ENCODE measurements around the gene PIP5K1B. TPM values are rescaled to one million over a fixed set of nuclear protein-coding genes. Genes with fewer than 3 reads are reported as not detected.

The PIP5K1B gene
- total RNA-seq, 4 donors from 2014 or later: 1.2 to 2.6 (median 2.0) TPM

- intact Hi-C loops (cut with DNase I; ENCODE audit: low total_unique reads) (no loop called here), in situ Hi-C loops (cut with MboI; ENCODE audit: low sequenced_read_pairs in 4 of 4) (no loop called here)
- Histone ChIP-seq H3K4me1 (peaks cover 0 to 12% of the 10 kb centered on the region in 2 donors), H3K27ac (no peak overlapping the region), H3K4me3 (no peak overlapping the region), H3K36me3 (no peaks in the 10 kb centered on the region), H3K9me3 (no peaks in the 10 kb centered on the region), H3K27me3 (no peaks in the 10 kb centered on the region)
- no peak for DNase-seq
- ATAC-seq: no peak
- TF ChIP-seq, protein P1, sequence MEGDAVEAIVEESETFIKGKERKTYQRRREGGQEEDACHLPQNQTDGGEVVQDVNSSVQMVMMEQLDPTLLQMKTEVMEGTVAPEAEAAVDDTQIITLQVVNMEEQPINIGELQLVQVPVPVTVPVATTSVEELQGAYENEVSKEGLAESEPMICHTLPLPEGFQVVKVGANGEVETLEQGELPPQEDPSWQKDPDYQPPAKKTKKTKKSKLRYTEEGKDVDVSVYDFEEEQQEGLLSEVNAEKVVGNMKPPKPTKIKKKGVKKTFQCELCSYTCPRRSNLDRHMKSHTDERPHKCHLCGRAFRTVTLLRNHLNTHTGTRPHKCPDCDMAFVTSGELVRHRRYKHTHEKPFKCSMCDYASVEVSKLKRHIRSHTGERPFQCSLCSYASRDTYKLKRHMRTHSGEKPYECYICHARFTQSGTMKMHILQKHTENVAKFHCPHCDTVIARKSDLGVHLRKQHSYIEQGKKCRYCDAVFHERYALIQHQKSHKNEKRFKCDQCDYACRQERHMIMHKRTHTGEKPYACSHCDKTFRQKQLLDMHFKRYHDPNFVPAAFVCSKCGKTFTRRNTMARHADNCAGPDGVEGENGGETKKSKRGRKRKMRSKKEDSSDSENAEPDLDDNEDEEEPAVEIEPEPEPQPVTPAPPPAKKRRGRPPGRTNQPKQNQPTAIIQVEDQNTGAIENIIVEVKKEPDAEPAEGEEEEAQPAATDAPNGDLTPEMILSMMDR (IDR thresholded peaks at IDR 0.05 in 4 of 5, conservative IDR thresholded peaks at IDR 0.05 in 1 of 5): no peak
These were observed 165.0 kb downstream of the PIP5K1B start for GRCh38 chr9:68870086-68870485.

DNA sequence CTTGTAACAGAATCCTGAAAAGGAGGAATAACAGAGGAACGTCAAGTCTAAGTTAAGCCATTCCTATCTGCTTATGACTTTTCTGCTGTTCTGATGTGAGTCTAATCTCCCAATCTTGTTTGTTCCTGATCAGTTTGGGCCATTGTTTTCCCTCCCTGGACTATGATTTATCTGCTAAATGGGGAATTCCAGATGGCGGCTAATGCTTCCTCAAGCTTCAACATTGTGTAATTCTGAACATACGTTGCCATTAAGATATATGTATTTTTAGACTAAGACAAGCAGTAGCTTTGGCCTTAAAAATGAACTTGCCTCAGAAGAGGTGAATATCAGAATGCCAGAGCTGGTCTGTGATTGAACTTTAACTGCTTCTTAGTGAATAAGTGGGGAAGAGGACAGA lies 166.2 kb downstream of the PIP5K1B start:
- intact Hi-C loops (cut with DNase I; ENCODE audit: low total_unique reads): no loop called here
- Histone ChIP-seq H3K36me3 (no peaks in the 10 kb centered on the region), H3K4me3 (no peak overlapping the region), H3K27me3 (no peaks in the 10 kb centered on the region), H3K9me3 (no peaks in the 10 kb centered on the region), H3K27ac (no peak overlapping the region), H3K4me1 (peaks cover 0 to 12% of the 10 kb centered on the region in 2 donors)
- ATAC-seq: no peak
- DNase-seq: no peak
- TF ChIP-seq, protein P1 (IDR thresholded peaks at IDR 0.05 in 4 of 5, conservative IDR thresholded peaks at IDR 0.05 in 1 of 5): no peak
- TF ChIP-seq POLR2A (IDR thresholded peaks at IDR 0.05): no peak
- in situ Hi-C loops (cut with MboI; ENCODE audit: low sequenced_read_pairs in 4 of 4): no loop called here

- ATAC-seq: no peak
- Histone ChIP-seq H3K27ac (no peak overlapping the region), H3K4me1 (peaks cover 0 to 12% of the 10 kb centered on the region in 2 donors), H3K9me3 (no peaks in the 10 kb centered on the region), H3K4me3 (no peak overlapping the region), H3K27me3 (no peaks in the 10 kb centered on the region), H3K36me3 (no peaks in the 10 kb centered on the region)
- intact Hi-C loops (cut with DNase I; ENCODE audit: low total_unique reads): no loop called here
- no peak for TF ChIP-seq POLR2A (IDR thresholded peaks at IDR 0.05)
- TF ChIP-seq, protein P1 (IDR thresholded peaks at IDR 0.05 in 4 of 5, conservative IDR thresholded peaks at IDR 0.05 in 1 of 5): no peak
- DNase-seq: no peak
- in situ Hi-C loops (cut with MboI; ENCODE audit: low sequenced_read_pairs in 4 of 4): no loop called here
These were observed 167.0 kb downstream of the PIP5K1B start for GRCh38 chr9:68872026-68872501.

- intact Hi-C loops (cut with DNase I; ENCODE audit: low total_unique reads) (no loop called here), in situ Hi-C loops (cut with MboI; ENCODE audit: low sequenced_read_pairs in 4 of 4) (no loop called here)
- Histone ChIP-seq H3K9me3 (no peaks in the 10 kb centered on the region), H3K27ac (no peak overlapping the region), H3K36me3 (no peaks in the 10 kb centered on the region), H3K4me1 (peaks cover 0 to 12% of the 10 kb centered on the region in 2 donors), H3K27me3 (no peaks in the 10 kb centered on the region), H3K4me3 (no peak overlapping the region)
- DNase-seq (no peak), ATAC-seq (no peak)
- TF ChIP-seq, protein P1 (IDR thresholded peaks at IDR 0.05 in 4 of 5, conservative IDR thresholded peaks at IDR 0.05 in 1 of 5): no peak
- no peak for TF ChIP-seq POLR2A (IDR thresholded peaks at IDR 0.05)
These were observed 168.1 kb downstream of the PIP5K1B start for GRCh38 chr9:68873179-68873578.

- no peak for DNase-seq
- H3K36me3 ChIP-seq: no peaks in the 10 kb centered on the region
- in situ Hi-C loops (cut with MboI; ENCODE audit: low sequenced_read_pairs in 4 of 4): no loop called here
- H3K27ac ChIP-seq: no peak overlapping the region
- H3K27me3 ChIP-seq: no peaks in the 10 kb centered on the region
- H3K9me3 ChIP-seq: no peaks in the 10 kb centered on the region
- ATAC-seq: no peak
- intact Hi-C loops (cut with DNase I; ENCODE audit: low total_unique reads): no loop called here
- H3K4me3 ChIP-seq: no peak overlapping the region
- TF ChIP-seq POLR2A (IDR thresholded peaks at IDR 0.05): no peak
- TF ChIP-seq, protein P1 (IDR thresholded peaks at IDR 0.05 in 4 of 5, conservative IDR thresholded peaks at IDR 0.05 in 1 of 5): no peak
- H3K4me1 ChIP-seq: peaks cover 0 to 12% of the 10 kb centered on the region in 2 donors
These were observed 171.2 kb downstream of the PIP5K1B start for GRCh38 chr9:68876273-68876672.
